Breast epithelium (tissue), 3 donors: ENCODE results near the gene CHCHD10.

Experiments
- POLR2AphosphoS5 ChIP-seq, 3 donors: sonication (generic); formaldehyde crosslinking; IDR thresholded peaks; one replicate each; pipeline ENCODE4 v1.6.1; 2017; ENCODE audit warnings: antibody characterized with exemption in 3 of 3
- TF ChIP-seq, protein P1 (sequence below), 3 donors: fragments of 450-650 bp; IDR thresholded peaks; one replicate each; pipeline ENCODE4 v1.5.1; 2016 to 2017; ENCODE audit warnings: antibody characterized with exemption in 3 of 3, mild to moderate bottlenecking in 3 of 3, moderate library complexity in 3 of 3

DNA sequence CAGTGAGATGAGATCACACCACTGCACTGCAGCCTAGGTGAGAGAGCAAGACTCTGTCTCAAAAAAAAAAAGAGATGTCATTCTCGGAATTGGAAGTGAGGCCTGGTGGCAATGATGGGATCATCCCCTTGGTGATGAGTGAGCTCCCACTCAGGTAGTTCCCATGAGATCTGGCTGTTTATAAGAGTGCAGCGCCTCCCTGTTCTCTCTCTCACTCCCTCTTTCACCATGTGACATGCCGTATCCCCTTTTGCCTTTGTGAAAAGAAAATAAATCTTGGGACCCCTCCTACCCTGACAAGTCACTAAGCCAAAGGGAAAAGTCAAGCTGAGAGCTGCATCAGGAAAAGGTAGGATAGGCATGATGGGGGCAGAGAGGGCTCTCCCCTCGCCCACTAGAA is 45.6 kb downstream of the CHCHD10 start:
- TF ChIP-seq, protein P1, sequence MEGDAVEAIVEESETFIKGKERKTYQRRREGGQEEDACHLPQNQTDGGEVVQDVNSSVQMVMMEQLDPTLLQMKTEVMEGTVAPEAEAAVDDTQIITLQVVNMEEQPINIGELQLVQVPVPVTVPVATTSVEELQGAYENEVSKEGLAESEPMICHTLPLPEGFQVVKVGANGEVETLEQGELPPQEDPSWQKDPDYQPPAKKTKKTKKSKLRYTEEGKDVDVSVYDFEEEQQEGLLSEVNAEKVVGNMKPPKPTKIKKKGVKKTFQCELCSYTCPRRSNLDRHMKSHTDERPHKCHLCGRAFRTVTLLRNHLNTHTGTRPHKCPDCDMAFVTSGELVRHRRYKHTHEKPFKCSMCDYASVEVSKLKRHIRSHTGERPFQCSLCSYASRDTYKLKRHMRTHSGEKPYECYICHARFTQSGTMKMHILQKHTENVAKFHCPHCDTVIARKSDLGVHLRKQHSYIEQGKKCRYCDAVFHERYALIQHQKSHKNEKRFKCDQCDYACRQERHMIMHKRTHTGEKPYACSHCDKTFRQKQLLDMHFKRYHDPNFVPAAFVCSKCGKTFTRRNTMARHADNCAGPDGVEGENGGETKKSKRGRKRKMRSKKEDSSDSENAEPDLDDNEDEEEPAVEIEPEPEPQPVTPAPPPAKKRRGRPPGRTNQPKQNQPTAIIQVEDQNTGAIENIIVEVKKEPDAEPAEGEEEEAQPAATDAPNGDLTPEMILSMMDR (IDR thresholded peaks at IDR 0.05), result no peak
- no peak for TF ChIP-seq POLR2AphosphoS5 (IDR thresholded peaks at IDR 0.05)
